AG04449 (cell line): ENCODE data around the gene SPAG5.

Experiments used
- CTCF ChIA-PET: fragments of 350-600 bp; formaldehyde crosslinking; extraction: SDS; loops from one replicate; lab custom pipeline; 2021; ENCODE audit warnings: antibody characterized with exemption; lab: Yijun Ruan, JAX
- POLR2A ChIA-PET: fragments of 400-600, 350-600 bp; formaldehyde crosslinking; extraction: SDS; loops from one replicate; lab custom pipeline; 2020; ENCODE audit warnings: antibody characterized with exemption, inconsistent platforms; lab: Yijun Ruan, JAX
- DNase-seq: peaks from one replicate; pipeline ENCODE4 v3.0.0-alpha.2; 2010; ENCODE audit warnings: low read depth, low spot score
- H3K4me3 ChIP-seq: 2 replicates; pipeline ENCODE4 v1.5.1; 2011; ENCODE audit warnings: low read depth, mild to moderate bottlenecking, control low read depth, low read length
- TF ChIP-seq, protein P1 (sequence below): IDR thresholded peaks from one replicate; pipeline ENCODE4 v1.5.1; 2011; ENCODE audit warnings: mild to moderate bottlenecking, moderate library complexity, low read length, control low read depth, inconsistent platforms; ENCODE audit not compliant: insufficient read depth; ENCODE audit errors: missing control alignments

Gene SPAG5

GRCh38 chr17:28597606-28598383 lies 1.0 kb downstream of the SPAG5 start:
- CTCF ChIA-PET: interaction anchor here (1.0 to 2.3 kb wide), 2 partner anchors 8 to 103 kb away, joined by 3 to 9 read pairs; no protein-coding TSS in a partner anchor
- TF ChIP-seq, protein P1, sequence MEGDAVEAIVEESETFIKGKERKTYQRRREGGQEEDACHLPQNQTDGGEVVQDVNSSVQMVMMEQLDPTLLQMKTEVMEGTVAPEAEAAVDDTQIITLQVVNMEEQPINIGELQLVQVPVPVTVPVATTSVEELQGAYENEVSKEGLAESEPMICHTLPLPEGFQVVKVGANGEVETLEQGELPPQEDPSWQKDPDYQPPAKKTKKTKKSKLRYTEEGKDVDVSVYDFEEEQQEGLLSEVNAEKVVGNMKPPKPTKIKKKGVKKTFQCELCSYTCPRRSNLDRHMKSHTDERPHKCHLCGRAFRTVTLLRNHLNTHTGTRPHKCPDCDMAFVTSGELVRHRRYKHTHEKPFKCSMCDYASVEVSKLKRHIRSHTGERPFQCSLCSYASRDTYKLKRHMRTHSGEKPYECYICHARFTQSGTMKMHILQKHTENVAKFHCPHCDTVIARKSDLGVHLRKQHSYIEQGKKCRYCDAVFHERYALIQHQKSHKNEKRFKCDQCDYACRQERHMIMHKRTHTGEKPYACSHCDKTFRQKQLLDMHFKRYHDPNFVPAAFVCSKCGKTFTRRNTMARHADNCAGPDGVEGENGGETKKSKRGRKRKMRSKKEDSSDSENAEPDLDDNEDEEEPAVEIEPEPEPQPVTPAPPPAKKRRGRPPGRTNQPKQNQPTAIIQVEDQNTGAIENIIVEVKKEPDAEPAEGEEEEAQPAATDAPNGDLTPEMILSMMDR: no peak
- peak overlapping the region; percentile 83 for H3K4me3 ChIP-seq
- POLR2A ChIA-PET: interaction anchor here (1.2 to 1.3 kb wide), 2 partner anchors 9 to 27 kb away, joined by 3 to 6 read pairs; no protein-coding TSS in a partner anchor
- DNase-seq: no peak

- DNase-seq: no peak
- ChIA-PET POLR2A (interaction anchor here (0.7 kb wide), 1 partner anchor 21 kb away, joined by 4 read pairs; the partner anchor contains the start of gene PIGS), CTCF (interaction anchor here (1.1 to 1.7 kb wide), 2 partner anchors 15 to 28 kb away, joined by 5 to 6 read pairs; partner anchors contain the start of gene ALDOC)
- TF ChIP-seq, protein P1: no peak
- H3K4me3 ChIP-seq: no peak overlapping the region
Observed at GRCh38 chr17:28592260-28592659, 6.6 kb downstream of the SPAG5 start.

DNA sequence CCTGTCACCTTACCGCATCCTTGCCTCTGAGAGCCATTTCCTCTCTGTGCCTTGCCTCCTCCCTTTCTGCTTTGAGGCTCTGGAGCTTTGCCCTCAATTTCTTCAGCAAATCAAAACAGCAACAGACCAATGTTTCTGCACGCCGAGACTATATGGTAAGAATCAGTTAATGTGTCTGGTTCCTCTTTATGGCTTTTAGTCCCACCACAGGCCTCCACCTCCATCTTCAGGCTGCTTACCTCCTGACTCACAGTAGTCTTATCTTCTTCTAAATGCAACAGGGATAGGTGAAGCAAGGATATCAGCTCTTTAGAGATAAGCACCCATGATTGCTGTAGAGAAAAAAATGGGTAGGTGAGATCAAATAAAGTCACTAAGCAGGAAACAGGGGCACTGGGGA lies 13.0 kb downstream of the SPAG5 start:
- H3K4me3 ChIP-seq: no peak overlapping the region
- TF ChIP-seq, protein P1: no peak
- ChIA-PET POLR2A (no interaction called here), CTCF (interaction anchor here (1.8 kb wide), 1 partner anchor 14 kb away, joined by 5 read pairs; the partner anchor contains the start of gene PIGS)
- no peak for DNase-seq

DNA sequence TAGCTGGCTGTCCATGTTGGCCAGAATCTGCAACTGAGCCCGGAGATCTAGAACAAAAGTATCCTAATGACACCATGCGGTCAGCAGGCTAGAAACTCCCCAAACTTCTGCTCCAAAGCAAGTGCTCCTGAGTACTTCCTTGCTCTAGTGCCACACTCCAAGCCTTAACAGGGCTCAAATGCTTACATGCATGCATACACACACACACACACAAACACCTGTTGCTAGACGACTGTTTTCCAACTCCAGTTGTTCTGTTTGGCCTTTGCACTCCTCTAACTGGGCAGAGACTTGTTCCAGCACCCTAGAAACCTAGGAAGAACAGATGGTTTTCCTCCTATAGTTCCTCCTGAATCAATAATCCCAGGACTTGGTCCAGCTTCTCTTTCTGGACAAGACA lies 14.4 kb downstream of the SPAG5 start:
- no peak for DNase-seq
- ChIA-PET CTCF (interaction anchor here (1.2 to 1.5 kb wide), 3 partner anchors 12 to 89 kb away, joined by 3 to 4 read pairs (median 3); no protein-coding TSS in a partner anchor), POLR2A (no interaction called here)
- TF ChIP-seq, protein P1: no peak
- H3K4me3 ChIP-seq: no peak overlapping the region

DNA sequence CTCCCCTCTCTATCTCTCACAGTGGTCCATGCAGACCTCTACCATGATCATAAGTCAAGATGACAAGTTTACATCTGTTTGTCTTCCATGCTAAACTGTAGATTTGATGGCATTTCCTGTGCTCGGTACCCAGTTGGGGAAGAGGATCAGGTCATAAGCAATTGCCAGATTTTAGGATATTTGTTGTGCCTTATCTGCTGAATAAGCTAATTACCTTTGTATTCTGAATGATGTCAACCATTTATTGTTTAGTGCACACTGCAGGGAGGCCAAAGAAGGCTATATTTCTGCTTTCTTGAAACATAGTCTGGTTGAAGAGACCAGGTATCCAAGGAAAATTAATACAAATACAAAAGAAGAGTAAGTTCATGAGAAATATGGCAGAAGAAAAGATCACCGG lies 16.3 kb downstream of the SPAG5 start:
- CTCF ChIA-PET: interaction anchor here (0.9 to 1.5 kb wide), 2 partner anchors 11 to 30 kb away, joined by 3 read pairs; partner anchors contain the start of gene PIGS
- POLR2A ChIA-PET: no interaction called here
- no peak overlapping the region for H3K4me3 ChIP-seq
- TF ChIP-seq, protein P1: no peak
- DNase-seq: no peak

GRCh38 chr17:28580959-28581358 lies 17.9 kb downstream of the SPAG5 start:
- DNase-seq: no peak
- POLR2A ChIA-PET: no interaction called here
- CTCF ChIA-PET: interaction anchor here (0.8 to 1.5 kb wide), 2 partner anchors 9 to 40 kb away, joined by 3 read pairs; partner anchors contain the start of gene PIGS
- H3K4me3 ChIP-seq: no peak overlapping the region
- TF ChIP-seq, protein P1: no peak
